ENCODE results near the gene KCNC1. TPM values are rescaled to one million over a fixed set of nuclear protein-coding genes. Genes with fewer than 3 reads are reported as not detected.

Gene KCNC1
- total RNA-seq, 1 donor from 2014 or later, result not detected

DNA sequence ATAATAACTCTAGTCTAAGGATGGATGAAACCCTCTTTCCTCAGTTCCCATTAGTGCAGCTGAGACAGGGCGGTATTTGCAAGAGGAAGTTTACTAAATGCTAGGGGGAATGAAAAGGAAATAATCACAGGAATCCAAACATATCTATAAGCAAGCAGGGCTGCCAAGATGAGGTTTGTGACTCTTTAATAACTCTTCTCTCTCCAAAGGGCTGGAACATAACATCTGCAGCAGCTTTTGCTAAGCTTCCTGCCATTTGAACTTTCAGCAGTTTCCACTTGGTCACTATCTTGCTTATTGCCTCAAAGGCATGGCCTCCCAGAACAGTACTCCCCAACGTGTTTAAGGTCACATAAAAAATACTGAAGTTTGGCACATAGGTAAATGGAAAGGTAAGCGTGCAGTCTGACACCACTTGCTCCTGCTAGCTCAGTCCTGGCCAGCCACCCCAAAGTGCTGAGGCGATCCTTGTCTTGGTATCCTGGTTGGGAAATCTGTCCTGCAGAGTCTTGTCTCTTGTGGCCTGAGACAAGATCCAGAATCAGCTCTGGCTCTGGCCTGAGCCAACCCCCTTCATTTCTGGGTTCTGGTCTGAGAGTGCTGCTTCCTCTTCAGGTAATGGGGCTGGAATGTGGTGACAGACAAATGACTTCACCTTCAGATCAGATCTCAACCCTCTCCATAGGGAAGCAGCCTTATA is 81.8 kb downstream of the KCNC1 start:
- peak in 1 of 2 donors; percentile 7 for DNase-seq (ENCODE audit: low read depth in 2 of 2)

DNA sequence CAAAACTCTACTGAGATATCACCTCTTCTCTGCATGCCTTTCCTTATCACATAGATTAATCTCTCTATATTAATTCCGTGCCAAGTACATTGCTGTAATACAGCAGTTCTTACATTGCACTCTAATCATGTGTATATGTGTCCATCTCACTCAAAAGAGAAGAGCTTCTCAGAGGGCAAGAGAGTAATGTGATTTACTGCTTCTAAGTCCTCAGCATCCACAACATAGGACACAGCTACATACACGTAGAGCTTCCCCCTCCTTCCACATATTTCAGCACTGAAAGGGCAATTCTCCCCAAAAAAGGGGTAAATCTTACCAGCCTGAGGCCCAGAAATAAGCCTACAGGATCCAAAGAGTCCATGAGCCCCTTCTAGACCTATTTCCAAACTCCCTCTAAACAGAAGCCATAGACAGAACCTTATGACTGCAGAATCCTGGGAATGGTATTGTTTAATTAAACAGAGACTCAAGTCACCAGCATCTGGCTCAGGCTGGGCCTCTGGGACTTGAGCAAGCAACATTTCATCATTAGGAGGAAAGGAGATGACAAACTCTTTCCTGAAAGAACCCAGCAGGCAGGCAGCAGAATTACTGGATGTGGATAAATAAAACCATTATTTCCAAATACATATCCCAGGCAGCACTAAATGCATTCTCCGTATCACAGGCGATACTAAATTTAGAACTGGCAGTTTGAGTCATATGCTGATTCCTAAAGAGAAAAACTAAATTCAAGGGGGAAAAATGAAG is 87.2 kb downstream of the KCNC1 start:
- peak in 1 of 2 donors; percentile 42 for DNase-seq (ENCODE audit: low read depth in 2 of 2)

DNA sequence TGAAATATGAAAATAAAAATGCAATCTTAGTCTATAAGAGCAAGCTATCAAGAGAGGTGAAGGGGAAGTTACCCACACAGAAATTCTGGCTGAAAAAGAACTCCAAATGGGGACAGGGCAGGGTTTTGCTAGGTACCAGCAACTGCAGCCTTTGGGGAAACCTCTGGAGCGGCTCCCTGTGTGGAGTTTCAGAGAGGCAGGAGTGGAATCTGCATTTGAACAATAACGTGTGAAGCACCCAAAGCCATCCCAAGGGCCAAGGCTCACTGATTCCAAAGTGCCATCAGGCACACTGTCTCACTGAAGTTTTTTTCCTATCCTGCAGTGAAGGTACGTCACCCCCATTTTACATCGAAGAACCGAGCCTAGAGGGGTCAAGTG is 87.8 kb downstream of the KCNC1 start:
- DNase-seq (ENCODE audit: low read depth in 2 of 2), result no peak

DNA sequence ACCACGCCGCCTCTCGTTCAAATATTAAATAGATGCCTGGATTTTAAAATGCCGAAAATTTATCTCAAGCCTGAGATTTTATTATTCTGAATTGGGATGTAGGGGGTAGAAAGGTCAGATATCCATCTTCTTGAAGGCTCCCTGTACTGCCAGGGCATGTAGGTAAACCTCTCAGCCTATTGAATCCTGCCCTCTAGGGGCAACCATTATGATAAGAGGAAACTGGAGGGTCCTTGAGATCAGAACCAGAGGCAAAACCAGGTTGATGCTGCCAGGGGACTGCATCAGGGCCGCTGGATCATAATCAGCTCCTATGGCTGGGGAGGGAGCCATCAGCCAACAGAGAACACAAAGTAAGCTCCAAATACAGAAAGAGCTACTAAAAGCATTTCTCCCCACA is 92.4 kb downstream of the KCNC1 start:
- no peak for DNase-seq (ENCODE audit: low read depth in 2 of 2)

DNA sequence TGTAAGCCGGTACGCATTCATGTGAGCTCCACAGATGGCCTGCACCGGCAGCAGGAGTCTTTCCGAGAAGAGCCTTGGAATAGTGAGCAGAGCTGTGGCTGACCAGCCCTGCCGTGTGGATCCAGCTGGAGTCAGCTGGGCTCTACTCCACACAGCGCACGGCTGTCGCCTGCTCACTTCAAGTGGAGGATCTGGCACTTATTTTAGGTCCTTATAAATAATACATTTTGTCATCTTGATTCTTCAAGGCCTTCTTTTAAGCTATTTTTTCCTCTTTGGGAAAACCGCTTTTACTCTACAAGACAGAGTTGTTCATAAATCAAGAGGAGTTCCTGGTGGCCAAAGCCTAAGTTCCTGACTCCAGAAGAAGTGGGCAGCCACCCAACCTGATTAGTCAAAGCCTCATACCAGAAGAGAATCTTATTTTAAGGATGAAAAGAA is 93.8 kb downstream of the KCNC1 start:
- DNase-seq (ENCODE audit: low read depth in 2 of 2), result no peak

DNA sequence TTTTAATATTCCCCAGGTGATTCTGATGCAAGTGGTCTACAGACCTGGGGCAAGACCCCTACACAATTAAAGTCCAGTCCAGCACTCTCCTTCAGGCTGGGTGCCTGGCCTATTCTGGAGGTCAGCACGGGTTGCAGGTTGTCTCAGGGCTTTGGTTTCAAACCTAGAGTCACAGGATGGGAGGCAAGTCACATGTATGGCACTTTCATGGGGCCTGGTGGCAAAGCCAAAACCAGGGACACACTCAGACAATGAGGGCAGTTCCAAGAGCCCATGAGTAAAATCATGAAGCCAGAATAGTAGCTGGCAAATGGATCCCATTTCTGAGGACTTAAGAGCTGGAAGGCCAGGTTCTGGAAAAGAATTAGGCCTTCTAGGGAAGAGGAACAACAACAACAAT is 96.6 kb downstream of the KCNC1 start:
- DNase-seq (ENCODE audit: low read depth in 2 of 2), result no peak

DNA sequence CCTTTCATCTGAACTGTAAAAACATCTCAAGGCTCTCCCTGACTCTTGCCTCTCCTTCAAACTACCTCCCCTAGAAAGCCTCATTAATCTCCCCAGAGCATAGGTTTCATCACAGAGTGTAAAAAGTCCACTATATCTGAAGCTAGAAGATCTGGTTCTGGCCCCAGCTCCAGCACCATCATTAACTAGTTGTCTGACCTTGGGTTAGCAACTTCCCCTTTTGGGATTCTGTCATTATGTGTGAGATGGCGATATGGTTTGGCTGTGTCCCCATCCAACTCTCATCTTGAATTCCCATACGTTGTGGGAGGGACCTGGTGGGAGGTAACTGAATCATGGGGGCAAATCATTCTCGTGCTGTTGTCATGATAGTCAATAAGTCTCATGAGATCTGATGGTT is 97.3 kb downstream of the KCNC1 start:
- no peak for DNase-seq (ENCODE audit: low read depth in 2 of 2)

Other genes starting within 250 kb of the KCNC1 start
- gene USH1C, start 190.4 kb upstream of the KCNC1 start, total RNA-seq, result not detected in 2 replicates
- not detected in 2 replicates for gene OTOG, start 187.5 kb upstream of the KCNC1 start, total RNA-seq
- gene MYOD1, start 15.2 kb upstream of the KCNC1 start, total RNA-seq, result not detected in 2 replicates

Measured in dermis microvascular lymphatic vessel endothelial cell (primary cell).